Naive thymus-derived CD4-positive, alpha-beta T cell (primary cell): Measurements from ENCODE around the gene CLVS2. TPM values are rescaled to one million over a fixed set of nuclear protein-coding genes. Genes with fewer than 3 reads are reported as not detected.

ENCODE experiments used
- ATAC-seq: fragments of 150-1000 bp; cut with Tn5 transposase; 2 replicates; pipeline ENCODE4 v1.10.0; 2021; ENCODE audit warnings: mild to moderate bottlenecking, moderate library complexity
- CTCF ChIA-PET: fragments of 350-600 bp; sonication (Branson Sonifier 250); formaldehyde crosslinking; loops from one replicate; lab custom pipeline; 2021; ENCODE audit warnings: antibody characterized with exemption; lab: Charles Lee
- POLR2A ChIA-PET: fragments of 350-600 bp; sonication (Branson Sonifier 250); formaldehyde crosslinking; loops from one replicate; lab custom pipeline; 2021; ENCODE audit warnings: antibody characterized with exemption, inconsistent platforms; lab: Charles Lee
- DNase-seq, 9 donors: peaks; one replicate each; pipeline versions ENCODE4 v3.0.0 to v3.0.0-alpha.2; 2020 to 2022; ENCODE audit warnings: mixed read lengths in 1 of 9
- H3K27ac ChIP-seq: one replicate; pipeline ENCODE4 v1.7.0; 2013; ENCODE audit warnings: mild to moderate bottlenecking, low read depth, low read length, moderate library complexity
- H3K27me3 ChIP-seq, 2 donors: one replicate each; pipeline ENCODE4 v1.7.0; 2013; ENCODE audit warnings: low read length in 2 of 2, mild to moderate bottlenecking in 2 of 2, moderate library complexity in 2 of 2; ENCODE audit not compliant: control insufficient read depth in 2 of 2, insufficient read depth in 2 of 2
- H3K36me3 ChIP-seq, 3 experiments: 1 replicate in 2 of 3; 2 replicates in 1 of 3; pipeline ENCODE4 v1.7.0; 2013; ENCODE audit warnings: low read length in 3 of 3, mild to moderate bottlenecking in 3 of 3, moderate library complexity in 1 of 3; ENCODE audit not compliant: insufficient read depth in 3 of 3, control insufficient read depth in 2 of 3
- H3K4me1 ChIP-seq, 2 donors: one replicate each; pipeline ENCODE4 v1.7.0; 2013; ENCODE audit warnings: low read length in 2 of 2, mild to moderate bottlenecking in 2 of 2, moderate library complexity in 1 of 2; ENCODE audit not compliant: control insufficient read depth in 2 of 2, insufficient read depth in 2 of 2
- H3K4me3 ChIP-seq: 2 replicates; pipeline ENCODE4 v1.7.0; 2013; ENCODE audit warnings: mild to moderate bottlenecking, low read length
- H3K9me3 ChIP-seq, 3 experiments: 1 replicate in 2 of 3; 2 replicates in 1 of 3; pipeline ENCODE4 v1.7.0; 2013; ENCODE audit warnings: low read length in 3 of 3; ENCODE audit not compliant: control insufficient read depth in 2 of 3
- H3K27ac Mint-ChIP-seq, 9 donors: one replicate each; pipeline ENCODE4 v1.8.0; 2020 to 2022; ENCODE audit warnings: mixed read lengths in 9 of 9, mild to moderate bottlenecking in 8 of 9, moderate library complexity in 5 of 9, inconsistent platforms in 2 of 9
- H3K27me3 Mint-ChIP-seq, 5 donors: one replicate each; pipeline ENCODE4 v1.8.0; 2021 to 2022; ENCODE audit warnings: mixed read lengths in 5 of 5, mild to moderate bottlenecking in 1 of 5
- H3K36me3 Mint-ChIP-seq, 5 donors: one replicate each; pipeline ENCODE4 v1.8.0; 2020 to 2022; ENCODE audit warnings: mixed read lengths in 5 of 5, mild to moderate bottlenecking in 3 of 5, inconsistent platforms in 1 of 5
- H3K4me1 Mint-ChIP-seq, 7 donors: one replicate each; pipeline ENCODE4 v1.8.0; 2020 to 2022; ENCODE audit warnings: mixed read lengths in 7 of 7, mild to moderate bottlenecking in 3 of 7, inconsistent platforms in 1 of 7
- H3K4me3 Mint-ChIP-seq, 10 donors: one replicate each; pipeline ENCODE4 v1.8.0; 2020 to 2022; ENCODE audit warnings: mild to moderate bottlenecking in 10 of 10, mixed read lengths in 10 of 10, moderate library complexity in 6 of 10, inconsistent platforms in 2 of 10
- H3K9me3 Mint-ChIP-seq, 11 donors: one replicate each; pipeline ENCODE4 v1.8.0; 2020 to 2022; ENCODE audit warnings: mixed read lengths in 11 of 11, mild to moderate bottlenecking in 4 of 11, inconsistent platforms in 1 of 11, moderate library complexity in 1 of 11
- intact Hi-C, 2 donors: fragments of 100-400 bp; cut with micrococcal nuclease; formaldehyde crosslinking; loops; one replicate each; pipeline ENCODE4 v1.15.1; 2023
- polyA plus RNA-seq, 2 donors: library from polyadenylated mRNA; unstranded; fragments of 300-500 nt; fragmentation: Illumina TruSeq; gene quantifications; one replicate each; pipeline ENCODE4 v1.2.3, GENCODE V29; 2021
- total RNA-seq, 6 experiments: library from RNA in 5 of 6; stranded (reverse) in 5 of 6; gene quantifications; 1 replicate in 5 of 6; 2 replicates in 1 of 6; pipeline ENCODE4 v1.2.3 and lab custom pipeline; 2021 to 2026

Gene CLVS2
- total and polyA plus RNA-seq, 7 experiments from 2014 or later = not detected

- Histone ChIP-seq H3K4me3 (no peak overlapping the region), H3K27me3 (no peaks in the 10 kb centered on the region), H3K36me3 (no peaks in the 10 kb centered on the region), H3K27ac (no peak overlapping the region), H3K9me3 (no peaks in the 10 kb centered on the region), H3K4me1 (no peaks in the 10 kb centered on the region)
- Mint-ChIP-seq H3K27me3 (no peaks in the 10 kb centered on the region), H3K9me3 (peaks cover 0 to 5% (median 0%) of the 10 kb centered on the region in 11 donors), H3K4me1 (no peaks in the 10 kb centered on the region), H3K36me3 (no peaks in the 10 kb centered on the region), H3K27ac (no peak overlapping the region), H3K4me3 (no peak overlapping the region)
- intact Hi-C loops = no loop called here
- DNase-seq (no peak), ATAC-seq (no peak)
- POLR2A ChIA-PET = no interaction called here
- CTCF ChIA-PET = interaction anchor here (0.7 kb wide), 1 partner anchor 72 kb away, joined by 3 read pairs; no protein-coding TSS in a partner anchor
Measured at GRCh38 chr6:123039431-123039830, 43.4 kb downstream of the CLVS2 start.

GRCh38 chr6:123042401-123042800, 46.4 kb downstream of the CLVS2 start:
- Histone ChIP-seq H3K27ac (no peak overlapping the region), H3K27me3 (no peaks in the 10 kb centered on the region), H3K4me1 (no peaks in the 10 kb centered on the region), H3K9me3 (no peaks in the 10 kb centered on the region), H3K36me3 (no peaks in the 10 kb centered on the region), H3K4me3 (no peak overlapping the region)
- intact Hi-C loops = no loop called here
- peaks cover 0 to 10% (median 0%) of the 10 kb centered on the region in 11 donors for H3K9me3 Mint-ChIP-seq
- H3K4me3 Mint-ChIP-seq = no peak overlapping the region
- no peak for DNase-seq
- H3K4me1 Mint-ChIP-seq = no peaks in the 10 kb centered on the region
- no peak for ATAC-seq
- no peaks in the 10 kb centered on the region for H3K27me3 Mint-ChIP-seq
- POLR2A ChIA-PET = no interaction called here
- CTCF ChIA-PET = no interaction called here
- no peak overlapping the region for H3K27ac Mint-ChIP-seq
- H3K36me3 Mint-ChIP-seq = no peaks in the 10 kb centered on the region

- ATAC-seq = no peak
- DNase-seq = no peak
- Histone ChIP-seq H3K9me3 (no peaks in the 10 kb centered on the region), H3K4me1 (no peaks in the 10 kb centered on the region), H3K4me3 (no peak overlapping the region), H3K27me3 (no peaks in the 10 kb centered on the region), H3K36me3 (no peaks in the 10 kb centered on the region), H3K27ac (no peak overlapping the region)
- H3K36me3 Mint-ChIP-seq = no peaks in the 10 kb centered on the region
- ChIA-PET POLR2A (no interaction called here), CTCF (no interaction called here)
- H3K27ac Mint-ChIP-seq = no peak overlapping the region
- H3K4me1 Mint-ChIP-seq = no peaks in the 10 kb centered on the region
- intact Hi-C loops = no loop called here
- H3K27me3 Mint-ChIP-seq = no peaks in the 10 kb centered on the region
- peaks cover 0 to 6% (median 0%) of the 10 kb centered on the region in 11 donors for H3K9me3 Mint-ChIP-seq
- no peak overlapping the region for H3K4me3 Mint-ChIP-seq
Measured at GRCh38 chr6:123044341-123044860, 48.4 kb downstream of the CLVS2 start.

- H3K27ac ChIP-seq = no peak overlapping the region
- Mint-ChIP-seq H3K36me3 (no peaks in the 10 kb centered on the region), H3K4me1 (no peaks in the 10 kb centered on the region), H3K4me3 (no peak overlapping the region), H3K27me3 (no peaks in the 10 kb centered on the region), H3K9me3 (peaks cover 0 to 2% (median 0%) of the 10 kb centered on the region in 11 donors), H3K27ac (no peak overlapping the region)
- H3K9me3 ChIP-seq = no peaks in the 10 kb centered on the region
- H3K4me1 ChIP-seq = no peaks in the 10 kb centered on the region
- no peak for DNase-seq
- POLR2A ChIA-PET = no interaction called here
- H3K27me3 ChIP-seq = no peaks in the 10 kb centered on the region
- no peak for ATAC-seq
- CTCF ChIA-PET = no interaction called here
- intact Hi-C loops = no loop called here
- no peak overlapping the region for H3K4me3 ChIP-seq
- no peaks in the 10 kb centered on the region for H3K36me3 ChIP-seq
Measured at GRCh38 chr6:123053602-123054225, 57.7 kb downstream of the CLVS2 start.

- Histone ChIP-seq H3K4me1 (no peaks in the 10 kb centered on the region), H3K27ac (no peak overlapping the region), H3K36me3 (no peaks in the 10 kb centered on the region), H3K27me3 (no peaks in the 10 kb centered on the region), H3K9me3 (no peaks in the 10 kb centered on the region), H3K4me3 (no peak overlapping the region)
- intact Hi-C loops = no loop called here
- H3K4me3 Mint-ChIP-seq = no peak overlapping the region
- H3K27me3 Mint-ChIP-seq = peaks cover 0 to 6% (median 0%) of the 10 kb centered on the region in 5 donors
- H3K9me3 Mint-ChIP-seq = peaks cover 0 to 4% (median 0%) of the 10 kb centered on the region in 11 donors
- H3K4me1 Mint-ChIP-seq = no peaks in the 10 kb centered on the region
- no peak for DNase-seq
- CTCF ChIA-PET = no interaction called here
- ATAC-seq = no peak
- POLR2A ChIA-PET = no interaction called here
- no peaks in the 10 kb centered on the region for H3K36me3 Mint-ChIP-seq
- no peak overlapping the region for H3K27ac Mint-ChIP-seq
Measured at GRCh38 chr6:123055256-123055655, 59.2 kb downstream of the CLVS2 start.

GRCh38 chr6:123062670-123063069, 66.6 kb downstream of the CLVS2 start:
- Histone ChIP-seq H3K4me1 (no peaks in the 10 kb centered on the region), H3K27me3 (no peaks in the 10 kb centered on the region), H3K36me3 (no peaks in the 10 kb centered on the region), H3K27ac (no peak overlapping the region), H3K4me3 (no peak overlapping the region), H3K9me3 (no peaks in the 10 kb centered on the region)
- Mint-ChIP-seq H3K4me3 (no peak overlapping the region), H3K4me1 (peaks cover 0 to 12% (median 0%) of the 10 kb centered on the region in 7 donors), H3K9me3 (peaks cover 0 to 7% (median 0%) of the 10 kb centered on the region in 11 donors), H3K27me3 (peaks cover 0 to 6% (median 0%) of the 10 kb centered on the region in 5 donors), H3K27ac (no peak overlapping the region), H3K36me3 (no peaks in the 10 kb centered on the region)
- ChIA-PET POLR2A (no interaction called here), CTCF (no interaction called here)
- intact Hi-C loops = no loop called here
- ATAC-seq (no peak), DNase-seq (no peak)

- ChIA-PET CTCF (no interaction called here), POLR2A (no interaction called here)
- Histone ChIP-seq H3K27ac (no peak overlapping the region), H3K36me3 (no peaks in the 10 kb centered on the region), H3K9me3 (no peaks in the 10 kb centered on the region), H3K4me1 (no peaks in the 10 kb centered on the region), H3K4me3 (no peak overlapping the region), H3K27me3 (no peaks in the 10 kb centered on the region)
- Mint-ChIP-seq H3K4me1 (peaks cover 0 to 12% (median 0%) of the 10 kb centered on the region in 7 donors), H3K9me3 (peaks cover 0 to 5% (median 0%) of the 10 kb centered on the region in 11 donors), H3K27ac (peak overlapping the region in 1 of 9 donors; percentile 63), H3K36me3 (no peaks in the 10 kb centered on the region), H3K4me3 (no peak overlapping the region), H3K27me3 (peaks cover 0 to 4% (median 0%) of the 10 kb centered on the region in 5 donors)
- no peak for ATAC-seq
- no peak for DNase-seq
- intact Hi-C loops = no loop called here
Measured at GRCh38 chr6:123064038-123064437, 68.0 kb downstream of the CLVS2 start.
